ENCODE results near the gene LACTBL1. TPM values are rescaled to one million over a fixed set of nuclear protein-coding genes. Genes with fewer than 3 reads are reported as not detected.
A peak's percentile ranks its signal among the peaks of the same experiment; 100 is the strongest.
"Not testable (repeated sequence)": the region's sequence is repeated elsewhere in the genome, so short reads cannot be mapped to it uniquely, and the experiment has no call there.

Gene LACTBL1
- not detected for total RNA-seq

DNA sequence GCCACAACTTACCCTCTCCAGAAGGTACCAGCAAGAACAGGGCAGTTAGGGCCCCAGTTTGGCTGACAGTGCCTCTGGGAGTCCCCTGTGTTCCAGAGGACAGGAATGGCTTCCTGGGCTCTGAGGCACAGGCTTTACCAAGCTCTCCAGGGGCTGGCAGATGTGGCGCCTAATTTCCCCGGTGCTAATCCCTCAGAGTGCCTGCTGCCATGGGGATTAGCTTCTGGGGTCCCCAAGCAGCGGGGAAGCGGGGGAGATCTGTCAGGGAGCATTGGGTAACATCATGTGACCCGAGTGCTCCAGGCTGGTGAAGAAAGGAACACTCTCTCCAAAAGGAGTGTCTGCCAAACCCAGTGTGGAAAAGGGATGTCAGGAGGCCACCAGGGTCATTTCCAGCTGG lies at the start of gene LACTBL1:
TSS of gene LACTBL1 (minus strand) at position 107 of the 400 bp plus-strand sequence. CDS start 550 bp downstream, outside the sequence.
- ChIA-PET CTCF (interaction anchor here (0.9 to 1.7 kb wide), 2 partner anchors 9 to 212 kb away, joined by 3 to 5 read pairs; no protein-coding TSS in a partner anchor), POLR2A (no interaction called here)
- Mint-ChIP-seq H3K36me3 (no peaks in the 10 kb centered on the region), H3K9me3 (no peaks in the 10 kb centered on the region), H3K27me3 (peaks cover 38% of the 10 kb centered on the region), H3K27ac (no peak within 1 kb of the TSS), H3K4me3 (no peak within 1 kb of the TSS), H3K4me1 (ENCODE audit: low read depth) (no peaks in the 10 kb centered on the region)
- intact Hi-C loops (cut with micrococcal nuclease) = no loop called here
- no peak for DNase-seq

DNA sequence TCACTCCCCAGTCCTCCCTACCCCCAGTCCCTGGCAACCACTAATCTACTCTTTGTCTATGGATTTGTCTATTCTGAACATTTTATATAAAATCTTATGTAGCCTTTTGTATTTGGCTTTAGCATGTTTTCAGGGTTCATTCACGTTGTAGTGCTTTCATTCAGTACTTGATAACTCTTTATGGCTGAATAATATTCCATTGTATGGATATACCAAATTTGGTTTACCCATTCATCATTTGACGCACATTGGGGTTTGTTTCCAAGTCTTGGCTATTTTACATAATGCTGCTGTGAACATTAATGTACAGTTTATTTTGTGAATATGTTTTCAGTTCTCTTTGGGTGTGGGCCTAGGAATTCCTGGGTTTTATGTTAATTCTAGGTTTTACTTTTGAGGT lies 49.2 kb upstream of the LACTBL1 start:
- Mint-ChIP-seq H3K36me3 (peaks cover 15% of the 10 kb centered on the region), H3K4me1 (ENCODE audit: low read depth) (peaks cover 52% of the 10 kb centered on the region), H3K9me3 (peaks cover 10% of the 10 kb centered on the region), H3K27ac (no peak overlapping the region), H3K4me3 (no peak overlapping the region), H3K27me3 (no peaks in the 10 kb centered on the region)
- DNase-seq = no peak
- ChIA-PET POLR2A (no interaction called here), CTCF (interaction anchor here (3.3 kb wide), 1 partner anchor 163 kb away, joined by 18 read pairs; no protein-coding TSS in a partner anchor)
- intact Hi-C loops (cut with micrococcal nuclease) = no loop called here

- Mint-ChIP-seq H3K27ac (no peak overlapping the region), H3K4me3 (peak overlapping the region; percentile 89), H3K36me3 (peaks cover 15% of the 10 kb centered on the region), H3K27me3 (no peaks in the 10 kb centered on the region), H3K4me1 (ENCODE audit: low read depth) (peaks cover 46% of the 10 kb centered on the region), H3K9me3 (peaks cover 10% of the 10 kb centered on the region)
- POLR2A ChIA-PET = interaction anchor here (0.7 to 1.2 kb wide), 2 partner anchors 17 to 164 kb away, joined by 3 read pairs; no protein-coding TSS in a partner anchor
- intact Hi-C loops (cut with micrococcal nuclease) = no loop called here
- no peak for DNase-seq
- CTCF ChIA-PET = interaction anchor here (3.3 kb wide), 1 partner anchor 164 kb away, joined by 18 read pairs; no protein-coding TSS in a partner anchor
Observed at GRCh38 chr1:23020706-23021405, 48.2 kb upstream of the LACTBL1 start.

- peak overlapping the region; percentile 89 for H3K4me3 Mint-ChIP-seq
- peaks cover 10% of the 10 kb centered on the region for H3K9me3 Mint-ChIP-seq
- CTCF ChIA-PET = interaction anchor here (1.3 to 3.3 kb wide), 2 partner anchors 79 to 164 kb away, joined by 5 to 18 read pairs; no protein-coding TSS in a partner anchor
- H3K36me3 Mint-ChIP-seq = peaks cover 15% of the 10 kb centered on the region
- peak overlapping the region; percentile 74 for H3K27ac Mint-ChIP-seq
- H3K27me3 Mint-ChIP-seq = no peaks in the 10 kb centered on the region
- peak; percentile 22 for DNase-seq
- intact Hi-C loops (cut with micrococcal nuclease) = no loop called here
- peaks cover 44% of the 10 kb centered on the region for H3K4me1 Mint-ChIP-seq (ENCODE audit: low read depth)
- POLR2A ChIA-PET = interaction anchor here (0.7 to 1.3 kb wide), 5 partner anchors 18 to 672 kb away, joined by 3 to 4 read pairs (median 4); partner anchors contain the start of gene RPL11
Observed at GRCh38 chr1:23019863-23020625, 47.4 kb upstream of the LACTBL1 start.

DNA sequence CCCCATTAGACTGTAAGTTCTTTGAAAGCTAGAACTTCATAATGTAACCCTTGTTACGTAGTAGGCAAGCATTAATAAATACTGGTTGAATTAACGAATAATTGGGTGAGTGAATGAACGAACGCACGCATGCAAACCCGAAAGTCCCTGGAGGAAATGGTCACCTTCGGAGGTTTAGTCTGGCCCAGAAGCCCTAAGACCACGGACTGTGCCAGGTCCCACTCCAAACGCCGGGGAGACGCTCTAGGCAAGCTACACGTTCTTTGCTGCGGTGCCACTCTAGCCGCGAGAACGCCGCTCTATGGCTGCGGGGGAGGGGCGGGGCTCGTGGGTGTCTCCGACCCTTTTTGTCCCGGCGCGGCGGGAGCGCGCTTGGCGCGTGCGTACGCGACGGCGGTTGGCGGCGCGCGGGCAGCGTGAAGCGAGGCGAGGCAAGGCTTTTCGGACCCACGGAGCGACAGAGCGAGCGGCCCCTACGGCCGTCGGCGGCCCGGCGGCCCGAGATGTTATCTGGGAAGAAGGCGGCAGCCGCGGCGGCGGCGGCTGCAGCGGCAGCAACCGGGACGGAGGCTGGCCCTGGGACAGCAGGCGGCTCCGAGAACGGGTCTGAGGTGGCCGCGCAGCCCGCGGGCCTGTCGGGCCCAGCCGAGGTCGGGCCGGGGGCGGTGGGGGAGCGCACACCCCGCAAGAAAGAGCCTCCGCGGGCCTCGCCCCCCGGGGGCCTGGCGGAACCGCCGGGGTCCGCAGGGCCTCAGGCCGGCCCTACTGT lies 46.6 kb upstream of the LACTBL1 start, which contains the start of gene KDM1A:
TSS of gene KDM1A (plus strand) at position 375 of the 769 bp plus-strand sequence. CDS start at position 504, 129 bp downstream.
- Mint-ChIP-seq H3K27ac (peak within 1 kb of the TSS; percentile 81), H3K9me3 (peaks cover 10% of the 10 kb centered on the region), H3K27me3 (no peaks in the 10 kb centered on the region), H3K4me1 (ENCODE audit: low read depth) (peaks cover 39% of the 10 kb centered on the region), H3K4me3 (peak within 1 kb of the TSS; percentile 90), H3K36me3 (peaks cover 15% of the 10 kb centered on the region)
- ChIA-PET CTCF (interaction anchor here (0.7 to 3.3 kb wide), 3 partner anchors 79 to 926 kb away, joined by 3 to 18 read pairs (median 5); no protein-coding TSS in a partner anchor), POLR2A (interaction anchor here (0.7 to 1.3 kb wide), 6 partner anchors 18 to 672 kb away, joined by 3 to 4 read pairs (median 4); partner anchors contain the start of genes HNRNPR and RPL11)
- intact Hi-C loops (cut with micrococcal nuclease) = no loop called here
- peak; percentile 96 for DNase-seq

GRCh38 chr1:23018661-23019093 lies 46.0 kb upstream of the LACTBL1 start:
- ChIA-PET POLR2A (interaction anchor here (0.7 to 1.3 kb wide), 5 partner anchors 37 to 673 kb away, joined by 3 to 4 read pairs (median 4); partner anchors contain the start of genes HNRNPR and RPL11), CTCF (interaction anchor here (0.7 to 3.3 kb wide), 2 partner anchors 166 to 926 kb away, joined by 3 to 18 read pairs; no protein-coding TSS in a partner anchor)
- Mint-ChIP-seq H3K27ac (peak overlapping the region; percentile 81), H3K27me3 (no peaks in the 10 kb centered on the region), H3K4me1 (ENCODE audit: low read depth) (peaks cover 39% of the 10 kb centered on the region), H3K9me3 (peaks cover 10% of the 10 kb centered on the region), H3K4me3 (peak overlapping the region; percentile 90), H3K36me3 (peaks cover 12% of the 10 kb centered on the region)
- intact Hi-C loops (cut with micrococcal nuclease) = no loop called here
- DNase-seq = no peak

GRCh38 chr1:23013657-23014056 lies 41.0 kb upstream of the LACTBL1 start:
- DNase-seq = no peak
- Mint-ChIP-seq H3K9me3 (no peaks in the 10 kb centered on the region), H3K4me3 (no peak overlapping the region), H3K27ac (no peak overlapping the region), H3K27me3 (peaks cover 1% of the 10 kb centered on the region), H3K36me3 (no peaks in the 10 kb centered on the region), H3K4me1 (ENCODE audit: low read depth) (peaks cover 6% of the 10 kb centered on the region)
- ChIA-PET POLR2A (no interaction called here), CTCF (no interaction called here)
- intact Hi-C loops (cut with micrococcal nuclease) = no loop called here

GRCh38 chr1:23010025-23010424 lies 37.4 kb upstream of the LACTBL1 start:
- DNase-seq; H3K27ac Mint-ChIP-seq; POLR2A ChIA-PET; H3K27me3 Mint-ChIP-seq; H3K4me3 Mint-ChIP-seq; H3K4me1 Mint-ChIP-seq (ENCODE audit: low read depth); H3K36me3 Mint-ChIP-seq; intact Hi-C loops (cut with micrococcal nuclease); H3K9me3 Mint-ChIP-seq; CTCF ChIA-PET: not testable (repeated sequence)

GRCh38 chr1:23008901-23009300 lies 36.2 kb upstream of the LACTBL1 start:
- H3K9me3 Mint-ChIP-seq = no peaks in the 10 kb centered on the region
- POLR2A ChIA-PET = no interaction called here
- H3K4me1 Mint-ChIP-seq (ENCODE audit: low read depth) = no peaks in the 10 kb centered on the region
- no peak for DNase-seq
- H3K27ac Mint-ChIP-seq = no peak overlapping the region
- no peaks in the 10 kb centered on the region for H3K36me3 Mint-ChIP-seq
- peaks cover 8% of the 10 kb centered on the region for H3K27me3 Mint-ChIP-seq
- intact Hi-C loops (cut with micrococcal nuclease) = no loop called here
- CTCF ChIA-PET = interaction anchor here (0.6 kb wide), 1 partner anchor 90 kb away, joined by 4 read pairs; no protein-coding TSS in a partner anchor
- no peak overlapping the region for H3K4me3 Mint-ChIP-seq

GRCh38 chr1:23007106-23007505 lies 34.4 kb upstream of the LACTBL1 start:
- H3K4me1 Mint-ChIP-seq (ENCODE audit: low read depth) = no peaks in the 10 kb centered on the region
- no peaks in the 10 kb centered on the region for H3K9me3 Mint-ChIP-seq
- intact Hi-C loops (cut with micrococcal nuclease) = no loop called here
- ChIA-PET CTCF (no interaction called here), POLR2A (interaction anchor here (0.7 kb wide), 1 partner anchor 11 kb away, joined by 3 read pairs; no protein-coding TSS in a partner anchor)
- H3K27ac Mint-ChIP-seq = no peak overlapping the region
- H3K27me3 Mint-ChIP-seq = peaks cover 16% of the 10 kb centered on the region
- no peaks in the 10 kb centered on the region for H3K36me3 Mint-ChIP-seq
- H3K4me3 Mint-ChIP-seq = no peak overlapping the region
- no peak for DNase-seq

GRCh38 chr1:23004769-23005168 lies 32.1 kb upstream of the LACTBL1 start:
- CTCF ChIA-PET; DNase-seq; H3K27ac Mint-ChIP-seq; H3K4me3 Mint-ChIP-seq; POLR2A ChIA-PET; H3K36me3 Mint-ChIP-seq; intact Hi-C loops (cut with micrococcal nuclease); H3K4me1 Mint-ChIP-seq (ENCODE audit: low read depth); H3K9me3 Mint-ChIP-seq: not testable (repeated sequence)
- peaks cover 14% of the 10 kb centered on the region for H3K27me3 Mint-ChIP-seq
